Lower lobe of right lung (tissue), 2 donors: ENCODE measurements around the gene COL8A2. TPM values are rescaled to one million over a fixed set of nuclear protein-coding genes. Genes with fewer than 3 reads are reported as not detected.

Source experiments
- ATAC-seq, 2 donors: fragments of 200-7000 bp; cut with Tn5 transposase; one replicate each; pipeline ENCODE4 v1.9.1; 2020 to 2022; ENCODE audit warnings: mild to moderate bottlenecking in 2 of 2, moderate library complexity in 2 of 2
- DNase-seq: peaks from one replicate; pipeline ENCODE4 v3.0.0-alpha.2; 2020
- H3K27ac ChIP-seq: fragments of 200-600 bp; one replicate; pipeline ENCODE4 v1.8.0; 2022
- H3K27me3 ChIP-seq: fragments of 200-600 bp; one replicate; pipeline ENCODE4 v1.8.0; 2022; ENCODE audit warnings: low read depth
- H3K36me3 ChIP-seq: fragments of 200-600 bp; one replicate; pipeline ENCODE4 v1.8.0; 2022; ENCODE audit warnings: mild to moderate bottlenecking
- H3K4me1 ChIP-seq: fragments of 200-600 bp; one replicate; pipeline ENCODE4 v1.8.0; 2022
- H3K4me3 ChIP-seq: fragments of 200-600 bp; one replicate; pipeline ENCODE4 v1.8.0; 2022; ENCODE audit warnings: mild to moderate bottlenecking
- H3K9me3 ChIP-seq: fragments of 200-600 bp; one replicate; pipeline ENCODE4 v1.8.0; 2022
- intact Hi-C: fragments of 100-400 bp; cut with DNase I; formaldehyde crosslinking; loops from one replicate; pipeline ENCODE4 v1.11.0; 2022
- total RNA-seq: library from RNA; stranded (reverse); fragmentation: NEBNext Ultra II Directional; extraction: Animal tissue kit (Norgen Biotek cat#: 25700); gene quantifications from one replicate; pipeline ENCODE4 v1.2.1, GENCODE V29; 2021
- TF ChIP-seq, protein P1 (sequence below): fragments of 200-600 bp; IDR thresholded peaks from one replicate; pipeline ENCODE4 v1.8.0; 2022; ENCODE audit warnings: antibody characterized with exemption, mild to moderate bottlenecking
- donor health status: DM: no; HTN: yes; CAD: no; lungs with severe emphysema.

The COL8A2 gene
- total RNA-seq, 1 donor from 2014 or later, result 24.4 TPM

DNA sequence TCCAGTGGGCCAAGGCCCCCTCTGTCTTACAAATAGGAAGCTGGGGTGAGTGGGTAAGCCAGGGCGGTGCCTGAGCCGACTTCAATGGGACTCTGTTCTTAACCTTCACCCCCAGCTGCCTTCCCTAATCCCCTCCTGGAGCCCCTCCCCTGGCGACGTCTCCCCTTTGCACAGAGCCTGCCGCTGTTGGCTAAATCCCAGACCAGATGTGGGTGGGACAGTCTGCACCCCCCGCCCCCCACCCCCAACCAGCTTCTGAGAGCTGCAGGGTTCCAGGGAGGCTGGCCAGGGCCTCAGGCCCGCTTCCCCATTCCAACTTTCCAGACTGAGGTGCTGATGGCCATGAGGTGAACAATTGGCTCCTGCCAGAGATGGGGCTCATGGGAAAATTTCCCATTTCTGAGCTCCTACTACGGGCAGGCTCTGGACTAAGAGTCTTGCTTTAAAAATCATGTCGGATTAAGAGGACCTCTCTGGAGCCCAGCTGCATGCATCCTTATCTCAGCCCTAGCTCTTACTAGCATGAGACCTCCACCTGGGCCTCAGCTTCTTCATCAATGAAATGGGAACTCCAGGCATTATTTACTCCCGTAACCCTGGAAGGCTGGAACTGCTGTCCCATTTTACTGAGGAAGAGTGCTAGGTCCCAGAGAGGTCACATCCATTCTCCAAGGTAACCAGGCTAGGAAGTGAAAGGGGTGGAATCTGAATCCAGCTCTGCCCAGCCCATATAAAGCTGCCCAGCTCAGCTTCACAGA lies 6.4 kb downstream of the COL8A2 start:
- no peaks in the 10 kb centered on the region for H3K9me3 ChIP-seq
- ATAC-seq (no peak), DNase-seq (no peak)
- no peak overlapping the region for H3K27ac ChIP-seq
- peaks cover 19% of the 10 kb centered on the region for H3K4me1 ChIP-seq
- TF ChIP-seq, protein P1, sequence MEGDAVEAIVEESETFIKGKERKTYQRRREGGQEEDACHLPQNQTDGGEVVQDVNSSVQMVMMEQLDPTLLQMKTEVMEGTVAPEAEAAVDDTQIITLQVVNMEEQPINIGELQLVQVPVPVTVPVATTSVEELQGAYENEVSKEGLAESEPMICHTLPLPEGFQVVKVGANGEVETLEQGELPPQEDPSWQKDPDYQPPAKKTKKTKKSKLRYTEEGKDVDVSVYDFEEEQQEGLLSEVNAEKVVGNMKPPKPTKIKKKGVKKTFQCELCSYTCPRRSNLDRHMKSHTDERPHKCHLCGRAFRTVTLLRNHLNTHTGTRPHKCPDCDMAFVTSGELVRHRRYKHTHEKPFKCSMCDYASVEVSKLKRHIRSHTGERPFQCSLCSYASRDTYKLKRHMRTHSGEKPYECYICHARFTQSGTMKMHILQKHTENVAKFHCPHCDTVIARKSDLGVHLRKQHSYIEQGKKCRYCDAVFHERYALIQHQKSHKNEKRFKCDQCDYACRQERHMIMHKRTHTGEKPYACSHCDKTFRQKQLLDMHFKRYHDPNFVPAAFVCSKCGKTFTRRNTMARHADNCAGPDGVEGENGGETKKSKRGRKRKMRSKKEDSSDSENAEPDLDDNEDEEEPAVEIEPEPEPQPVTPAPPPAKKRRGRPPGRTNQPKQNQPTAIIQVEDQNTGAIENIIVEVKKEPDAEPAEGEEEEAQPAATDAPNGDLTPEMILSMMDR, result no peak
- no peak overlapping the region for H3K4me3 ChIP-seq
- no peaks in the 10 kb centered on the region for H3K36me3 ChIP-seq
- no peaks in the 10 kb centered on the region for H3K27me3 ChIP-seq
- intact Hi-C loops, result no loop called here

DNA sequence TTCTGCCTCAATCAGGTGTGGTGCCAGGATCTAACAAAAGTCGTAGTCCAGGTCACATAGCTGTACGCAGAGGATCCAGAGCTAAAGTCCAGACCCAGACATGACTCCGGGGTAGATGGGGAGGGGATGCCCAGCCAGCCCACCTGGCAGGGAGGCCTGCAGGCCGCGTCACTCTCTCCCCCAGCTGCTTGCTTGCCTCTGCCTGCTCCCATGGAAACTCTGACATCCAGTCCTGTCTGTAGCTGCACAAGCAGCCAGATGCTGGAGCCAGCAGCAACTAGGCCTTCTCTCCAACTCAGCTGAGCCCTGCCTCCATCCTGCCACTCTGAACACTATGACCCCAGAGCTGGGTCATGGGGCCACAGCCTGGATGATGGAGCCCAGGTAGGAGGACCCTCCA lies 8.1 kb downstream of the COL8A2 start:
- intact Hi-C loops, result no loop called here
- no peak for ATAC-seq
- no peak overlapping the region for H3K4me3 ChIP-seq

DNA sequence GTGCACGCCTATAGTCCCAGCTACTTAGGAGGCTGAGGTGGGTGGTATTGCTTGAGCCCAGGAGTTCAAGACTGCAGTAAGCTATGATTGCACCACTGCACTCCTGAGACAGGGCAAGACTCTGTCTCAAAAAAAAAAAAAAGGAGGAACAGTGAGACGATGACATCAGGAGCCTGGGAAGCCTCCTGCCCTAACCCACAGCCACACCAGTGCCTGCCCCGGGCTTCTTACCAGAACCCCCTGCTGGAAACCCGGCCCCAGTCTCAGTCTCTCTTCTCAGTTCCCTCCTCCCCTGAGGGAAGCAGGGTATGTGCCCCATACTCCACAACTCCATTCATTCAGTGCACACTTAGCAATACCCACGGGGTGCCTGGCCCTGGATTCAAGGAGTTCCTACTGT lies 9.1 kb downstream of the COL8A2 start:
- Histone ChIP-seq H3K27me3 (no peaks in the 10 kb centered on the region), H3K27ac (no peak overlapping the region), H3K4me1 (peaks cover 19% of the 10 kb centered on the region), H3K36me3 (no peaks in the 10 kb centered on the region), H3K4me3 (no peak overlapping the region), H3K9me3 (no peaks in the 10 kb centered on the region)
- intact Hi-C loops, result no loop called here
- TF ChIP-seq, protein P1, result no peak
- ATAC-seq (peak in 1 of 2 donors; percentile 34), DNase-seq (no peak)

More for the DNA sequence above, 8.1 kb downstream of the COL8A2 start:
- no peaks in the 10 kb centered on the region for H3K27me3 ChIP-seq
- no peak overlapping the region for H3K27ac ChIP-seq
- DNase-seq, result no peak
- H3K9me3 ChIP-seq, result no peaks in the 10 kb centered on the region
- H3K36me3 ChIP-seq, result no peaks in the 10 kb centered on the region
- peaks cover 19% of the 10 kb centered on the region for H3K4me1 ChIP-seq
- TF ChIP-seq, protein P1, result no peak

DNA sequence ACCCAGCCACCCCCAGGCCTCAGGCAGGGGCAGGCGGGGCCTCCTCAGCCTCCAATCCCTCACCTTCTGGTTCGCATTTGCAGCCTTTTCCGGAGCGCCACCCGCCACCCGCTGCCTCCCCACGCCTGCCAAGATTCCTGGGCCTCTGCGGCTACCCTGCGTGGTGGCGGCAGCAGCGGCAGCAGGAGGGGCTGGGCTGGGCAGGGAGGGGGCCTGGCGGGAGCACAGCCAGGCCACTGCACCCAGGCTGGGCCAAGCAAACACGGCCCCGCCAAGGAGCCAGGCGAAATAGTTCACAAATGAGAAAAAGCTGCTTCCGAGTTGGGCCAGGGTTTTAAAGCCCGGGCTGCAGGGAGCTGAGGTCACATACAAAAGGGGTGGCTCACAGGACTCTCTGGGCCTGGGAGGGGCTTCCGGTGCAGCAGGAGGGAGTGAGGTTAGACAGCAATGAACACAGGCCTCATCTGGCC lies 9.8 kb downstream of the COL8A2 start:
- Histone ChIP-seq H3K27me3 (no peaks in the 10 kb centered on the region), H3K27ac (peak overlapping the region; percentile 36), H3K4me1 (peaks cover 19% of the 10 kb centered on the region), H3K4me3 (no peak overlapping the region), H3K9me3 (no peaks in the 10 kb centered on the region), H3K36me3 (no peaks in the 10 kb centered on the region)
- no peak for DNase-seq
- intact Hi-C loops, result no loop called here
- peak; percentile 8 to 50 for ATAC-seq
- TF ChIP-seq, protein P1, result no peak

DNA sequence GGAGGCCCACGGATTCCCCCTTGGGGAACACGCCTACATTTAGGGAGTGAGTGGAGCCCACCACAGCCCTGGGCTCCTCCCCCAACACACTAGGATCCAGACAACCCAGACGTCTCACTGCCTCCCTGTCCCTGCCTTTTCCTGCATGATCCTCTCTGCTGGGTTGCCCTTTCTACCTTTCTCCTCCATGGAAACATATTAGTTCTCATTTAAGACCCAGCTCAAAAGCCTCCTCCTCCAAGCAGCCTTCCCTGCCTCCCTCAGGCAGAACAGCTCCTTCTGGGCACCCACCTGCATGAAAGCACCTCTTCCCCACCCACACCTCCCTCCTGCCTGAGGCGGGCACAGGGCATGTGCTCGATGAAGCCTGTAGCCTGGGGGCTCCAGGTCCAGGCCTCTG lies 10.7 kb downstream of the COL8A2 start:
- TF ChIP-seq, protein P1, result no peak
- Histone ChIP-seq H3K4me1 (peaks cover 17% of the 10 kb centered on the region), H3K27ac (no peak overlapping the region), H3K4me3 (no peak overlapping the region), H3K9me3 (no peaks in the 10 kb centered on the region), H3K27me3 (no peaks in the 10 kb centered on the region), H3K36me3 (no peaks in the 10 kb centered on the region)
- intact Hi-C loops, result no loop called here
- no peak for ATAC-seq
- DNase-seq, result no peak
